ENCODE measurements around the gene CCDC180. TPM values are rescaled to one million over a fixed set of nuclear protein-coding genes. Genes with fewer than 3 reads are reported as not detected.

The CCDC180 gene
- polyA plus RNA-seq, 1 of the 3 experiments (the other 2 are of a cell fraction): 1.0 TPM

DNA sequence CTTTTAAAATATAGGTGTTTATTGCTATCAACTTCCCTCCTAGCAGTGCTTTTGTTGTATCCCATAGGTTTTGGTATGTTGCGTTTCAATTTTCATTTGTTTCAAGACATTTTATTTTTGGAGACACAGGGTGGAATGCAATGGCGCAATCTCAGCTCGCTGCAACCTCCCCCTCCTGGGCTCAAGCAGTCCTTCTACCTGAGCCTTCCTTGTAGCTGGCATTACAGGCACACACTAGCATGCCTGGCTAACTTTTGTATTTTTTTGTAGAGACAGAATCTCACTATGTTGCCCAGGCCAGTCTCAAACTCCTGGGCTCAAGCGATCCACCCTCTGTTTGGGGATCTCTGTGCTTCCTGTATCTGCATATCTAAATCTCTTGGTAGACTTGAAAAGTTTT lies 35.4 kb upstream of the CCDC180 start:
- Histone ChIP-seq H3K27ac (ENCODE audit: low read depth in 2 of 2, low read length in 1 of 2) (no peak overlapping the region), H4K20me1 (ENCODE audit: insufficient read depth) (no peaks in the 10 kb centered on the region), H3F3A (replicated peaks; ENCODE audit: insufficient read depth) (no peaks in the 10 kb centered on the region), H3K9me3 (no peaks in the 10 kb centered on the region), H3K27me3 (ENCODE audit: insufficient read depth) (no peaks in the 10 kb centered on the region), H3K4me2 (no peak overlapping the region), H3K9me2 (no peaks in the 10 kb centered on the region), H2AFZ (ENCODE audit: low read depth) (no peak overlapping the region), H3K36me3 (replicated peaks in 1 of 2; ENCODE audit: control insufficient read depth in 1 of 2, insufficient read depth in 2 of 2, low read length in 1 of 2) (no peaks in the 10 kb centered on the region), H3K4me3 (ENCODE audit: low read depth in 2 of 2, low read length in 1 of 2) (no peak overlapping the region), H3K4me1 (ENCODE audit: control insufficient read depth in 1 of 2, insufficient read depth in 2 of 2, low read depth in 1 of 2, low read length in 1 of 2) (no peaks in the 10 kb centered on the region), H3K9ac (no peak overlapping the region), H3K79me2 (ENCODE audit: insufficient read depth) (no peaks in the 10 kb centered on the region)
- 97% methylated on average over 4 of the region's 4 CpGs for WGBS (ENCODE audit: low lambda C conversion rate)
- no peak for DNase-seq
- no peak for TF ChIP-seq TCF12 (IDR thresholded peaks at IDR 0.05)
- no peak for TF ChIP-seq TEAD4 (IDR thresholded peaks at IDR 0.05; ENCODE audit: borderline replicate concordance, insufficient read depth)
- TF ChIP-seq EZH2phosphoT487 (IDR thresholded peaks at IDR 0.05; ENCODE audit: borderline replicate concordance, low read depth): no peak
- TF ChIP-seq MEF2A (IDR thresholded peaks at IDR 0.05; ENCODE audit: borderline replicate concordance, low read depth): no peak
- no peak for TF ChIP-seq TAF1 (IDR thresholded peaks at IDR 0.05; ENCODE audit: borderline replicate concordance, low read depth, low read length)
- TF ChIP-seq, protein P1, sequence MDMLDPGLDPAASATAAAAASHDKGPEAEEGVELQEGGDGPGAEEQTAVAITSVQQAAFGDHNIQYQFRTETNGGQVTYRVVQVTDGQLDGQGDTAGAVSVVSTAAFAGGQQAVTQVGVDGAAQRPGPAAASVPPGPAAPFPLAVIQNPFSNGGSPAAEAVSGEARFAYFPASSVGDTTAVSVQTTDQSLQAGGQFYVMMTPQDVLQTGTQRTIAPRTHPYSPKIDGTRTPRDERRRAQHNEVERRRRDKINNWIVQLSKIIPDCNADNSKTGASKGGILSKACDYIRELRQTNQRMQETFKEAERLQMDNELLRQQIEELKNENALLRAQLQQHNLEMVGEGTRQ (IDR thresholded peaks at IDR 0.05; ENCODE audit: borderline replicate concordance, low read depth, low read length): no peak
- TF ChIP-seq GABPA (IDR thresholded peaks at IDR 0.05; ENCODE audit: low read depth): no peak
- no peak for TF ChIP-seq ELF1 (IDR thresholded peaks at IDR 0.05)
- ChIA-PET CTCF (no interaction called here), POLR2A (no interaction called here)

- POLR2A ChIA-PET: no interaction called here
- H3K9me2 ChIP-seq: no peaks in the 10 kb centered on the region
- H4K20me1 ChIP-seq (ENCODE audit: insufficient read depth): no peaks in the 10 kb centered on the region
- DNase-seq: no peak
- H3K9me3 ChIP-seq: no peaks in the 10 kb centered on the region
- CTCF ChIA-PET: interaction anchor here (1.2 kb wide), 1 partner anchor 9 kb away, joined by 3 read pairs; no protein-coding TSS in a partner anchor
- no peaks in the 10 kb centered on the region for H3F3A ChIP-seq (replicated peaks; ENCODE audit: insufficient read depth)
- no peak overlapping the region for H3K4me2 ChIP-seq
- no peaks in the 10 kb centered on the region for H3K79me2 ChIP-seq (ENCODE audit: insufficient read depth)
- no peak overlapping the region for H3K4me3 ChIP-seq (ENCODE audit: low read depth in 2 of 2, low read length in 1 of 2)
- no peak overlapping the region for H3K27ac ChIP-seq (ENCODE audit: low read depth in 2 of 2, low read length in 1 of 2)
- H3K4me1 ChIP-seq (ENCODE audit: control insufficient read depth in 1 of 2, insufficient read depth in 2 of 2, low read depth in 1 of 2, low read length in 1 of 2): no peaks in the 10 kb centered on the region
- 88% methylated on average over 6 of the region's 6 CpGs for WGBS (ENCODE audit: low lambda C conversion rate)
- H3K27me3 ChIP-seq (ENCODE audit: insufficient read depth): no peaks in the 10 kb centered on the region
- peaks cover 20 to 33% of the 10 kb centered on the region in 2 experiments for H3K36me3 ChIP-seq (replicated peaks in 1 of 2; ENCODE audit: control insufficient read depth in 1 of 2, insufficient read depth in 2 of 2, low read length in 1 of 2)
- H3K9ac ChIP-seq: no peak overlapping the region
- H2AFZ ChIP-seq (ENCODE audit: low read depth): no peak overlapping the region
- TF ChIP-seq MXI1 (IDR thresholded peaks at IDR 0.05; ENCODE audit: low read depth, low read length) (no peak), RFX5 (IDR thresholded peaks at IDR 0.05; ENCODE audit: low read length) (no peak), USF1 (IDR thresholded peaks at IDR 0.05; ENCODE audit: borderline replicate concordance, low read depth) (no peak), NFIC (IDR thresholded peaks at IDR 0.05; ENCODE audit: borderline replicate concordance) (no peak), RCOR1 (IDR thresholded peaks at IDR 0.05; ENCODE audit: low read length) (no peak), RXRA (IDR thresholded peaks at IDR 0.05; ENCODE audit: borderline replicate concordance, low read depth) (no peak), POLR2AphosphoS5 (IDR thresholded peaks at IDR 0.05; ENCODE audit: low read depth, low read length) (no peak), PBX3 (IDR thresholded peaks at IDR 0.05) (no peak), REST (IDR thresholded peaks at IDR 0.05; ENCODE audit: low read depth, low read length) (no peak), FOXM1 (IDR thresholded peaks at IDR 0.05; ENCODE audit: low read depth) (no peak)
- TF ChIP-seq, protein P2, sequence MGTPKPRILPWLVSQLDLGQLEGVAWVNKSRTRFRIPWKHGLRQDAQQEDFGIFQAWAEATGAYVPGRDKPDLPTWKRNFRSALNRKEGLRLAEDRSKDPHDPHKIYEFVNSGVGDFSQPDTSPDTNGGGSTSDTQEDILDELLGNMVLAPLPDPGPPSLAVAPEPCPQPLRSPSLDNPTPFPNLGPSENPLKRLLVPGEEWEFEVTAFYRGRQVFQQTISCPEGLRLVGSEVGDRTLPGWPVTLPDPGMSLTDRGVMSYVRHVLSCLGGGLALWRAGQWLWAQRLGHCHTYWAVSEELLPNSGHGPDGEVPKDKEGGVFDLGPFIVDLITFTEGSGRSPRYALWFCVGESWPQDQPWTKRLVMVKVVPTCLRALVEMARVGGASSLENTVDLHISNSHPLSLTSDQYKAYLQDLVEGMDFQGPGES (IDR thresholded peaks at IDR 0.05; ENCODE audit: low read depth, low read length): no peak
- TF ChIP-seq, protein P3, sequence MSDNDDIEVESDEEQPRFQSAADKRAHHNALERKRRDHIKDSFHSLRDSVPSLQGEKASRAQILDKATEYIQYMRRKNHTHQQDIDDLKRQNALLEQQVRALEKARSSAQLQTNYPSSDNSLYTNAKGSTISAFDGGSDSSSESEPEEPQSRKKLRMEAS (IDR thresholded peaks at IDR 0.05; ENCODE audit: low read depth): no peak
- TF ChIP-seq, protein P1 (IDR thresholded peaks at IDR 0.05; ENCODE audit: borderline replicate concordance, low read depth, low read length): no peak
Observed at GRCh38 chr9:97276310-97276852, 31.1 kb upstream of the CCDC180 start.

Measured in SK-N-SH (cell line).